Kidney epithelial cell (primary cell): Measurements from ENCODE around the gene TFAP2E. TPM values are rescaled to one million over a fixed set of nuclear protein-coding genes. Genes with fewer than 3 reads are reported as not detected.
A peak's percentile ranks its signal among the peaks of the same experiment; 100 is the strongest.

Experiments
- DNase-seq: peaks from one replicate; pipeline ENCODE4 v3.0.0-alpha.2; 2010; ENCODE audit warnings: low read depth
- H3K27me3 ChIP-seq: 2 replicates; pipeline ENCODE4 v1.6.0; 2011; ENCODE audit warnings: low read length; ENCODE audit not compliant: control insufficient read depth, insufficient read depth
- H3K36me3 ChIP-seq: 2 replicates; pipeline ENCODE4 v1.5.1; 2011; ENCODE audit warnings: low read length; ENCODE audit not compliant: control insufficient read depth, insufficient read depth
- H3K4me3 ChIP-seq: 2 replicates; pipeline ENCODE4 v1.5.1; 2011; ENCODE audit warnings: low read depth, mild to moderate bottlenecking, control low read depth, low read length
- CTCF ChIP-seq: IDR thresholded peaks from 2 replicates; pipeline ENCODE4 v1.5.1; 2011; ENCODE audit warnings: mild to moderate bottlenecking, moderate library complexity, low read length, control low read depth, inconsistent platforms; ENCODE audit not compliant: insufficient read depth, poor library complexity, severe bottlenecking
- total RNA-seq: library from RNA; depleted of rRNA; stranded (reverse); fragments of >200 nt; gene quantifications from 2 replicates; pipeline ENCODE4 v1.2.3, GENCODE V29; 2015

The TFAP2E gene
- total RNA-seq, 1 donor from 2014 or later = 0.67 TPM

- Histone ChIP-seq H3K4me3 (no peak overlapping the region), H3K27me3 (no peaks in the 10 kb centered on the region), H3K36me3 (no peaks in the 10 kb centered on the region)
- no peak for TF ChIP-seq CTCF
- DNase-seq = no peak
Observed at GRCh38 chr1:35561297-35561971, 11.7 kb upstream of the TFAP2E start.

- Histone ChIP-seq H3K4me3 (no peak overlapping the region), H3K27me3 (no peaks in the 10 kb centered on the region), H3K36me3 (no peaks in the 10 kb centered on the region)
- DNase-seq = no peak
- no peak for TF ChIP-seq CTCF
Observed at GRCh38 chr1:35561972-35562680, 11.0 kb upstream of the TFAP2E start.

- H3K36me3 ChIP-seq = no peaks in the 10 kb centered on the region
- no peaks in the 10 kb centered on the region for H3K27me3 ChIP-seq
- TF ChIP-seq CTCF = no peak
- no peak overlapping the region for H3K4me3 ChIP-seq
- no peak for DNase-seq
Observed at GRCh38 chr1:35563166-35563565, 9.9 kb upstream of the TFAP2E start.

GRCh38 chr1:35564037-35564883 lies 8.9 kb upstream of the TFAP2E start:
- Histone ChIP-seq H3K27me3 (no peaks in the 10 kb centered on the region), H3K4me3 (no peak overlapping the region), H3K36me3 (no peaks in the 10 kb centered on the region)
- no peak for DNase-seq
- peak; percentile 85 for TF ChIP-seq CTCF

- no peaks in the 10 kb centered on the region for H3K36me3 ChIP-seq
- H3K27me3 ChIP-seq = no peaks in the 10 kb centered on the region
- no peak for DNase-seq
- no peak for TF ChIP-seq CTCF
- no peak overlapping the region for H3K4me3 ChIP-seq
Observed at GRCh38 chr1:35564884-35565741, 8.0 kb upstream of the TFAP2E start.
